HS-5 (cell line): ENCODE measurements around the gene NEK6.
"Not testable (repeated sequence)": the region's sequence is repeated elsewhere in the genome, so short reads cannot be mapped to it uniquely, and the experiment has no call there.

ENCODE experiments used
- DNase-seq: peaks from one replicate; pipeline ENCODE4 v3.0.0-alpha.2; 2012; ENCODE audit warnings: low read depth

Gene NEK6

DNA sequence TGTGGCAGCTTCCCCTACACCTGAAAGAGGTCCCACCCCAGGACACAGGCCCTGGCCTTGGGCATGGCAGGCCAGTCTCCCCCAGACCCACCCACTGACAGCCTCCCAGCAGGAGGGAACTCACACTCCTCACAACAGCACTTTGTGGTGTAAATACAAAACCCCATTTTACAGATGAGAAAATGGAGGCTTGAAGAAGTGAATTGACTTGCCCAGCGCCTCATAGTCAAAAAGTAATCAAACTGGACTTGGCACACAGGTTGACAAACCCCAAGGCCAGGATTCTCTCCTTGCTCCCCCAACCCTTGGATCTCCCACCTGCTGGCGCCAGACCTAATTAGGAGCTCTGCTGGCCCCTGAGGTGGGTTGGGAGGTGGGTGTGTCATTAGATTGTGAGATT, 29.2 kb upstream of the NEK6 start:
- DNase-seq: no peak

DNA sequence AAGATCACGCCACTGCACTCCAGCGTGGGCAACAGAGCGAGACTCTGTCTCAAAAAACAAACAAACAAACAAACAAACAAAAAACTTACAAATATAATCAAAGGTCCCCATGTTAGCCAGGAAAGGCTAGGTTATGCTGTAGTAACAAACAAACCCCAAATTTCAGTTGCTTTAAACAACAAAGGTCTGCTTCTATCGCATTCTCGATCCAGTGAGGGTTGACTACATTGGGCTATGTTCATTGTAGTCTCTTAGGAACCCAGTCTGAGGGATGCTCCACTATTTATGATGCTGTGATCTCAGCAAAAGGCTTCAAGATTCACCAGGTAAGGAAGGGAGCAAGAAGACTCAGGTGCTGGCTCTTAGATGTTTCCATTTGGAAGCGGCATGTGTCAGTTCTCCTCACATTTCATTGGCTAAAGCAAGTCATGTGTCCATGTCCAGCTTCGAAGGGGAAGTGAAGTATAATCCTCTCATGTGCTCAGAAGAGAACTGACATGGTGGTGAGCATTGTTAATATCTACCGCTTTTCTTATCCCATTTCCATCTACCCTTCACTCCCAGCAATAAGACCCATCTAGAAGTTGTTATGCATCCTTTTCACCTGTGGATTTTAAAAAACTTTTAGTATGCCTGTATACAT, 26.5 kb upstream of the NEK6 start:
- no peak for DNase-seq

DNA sequence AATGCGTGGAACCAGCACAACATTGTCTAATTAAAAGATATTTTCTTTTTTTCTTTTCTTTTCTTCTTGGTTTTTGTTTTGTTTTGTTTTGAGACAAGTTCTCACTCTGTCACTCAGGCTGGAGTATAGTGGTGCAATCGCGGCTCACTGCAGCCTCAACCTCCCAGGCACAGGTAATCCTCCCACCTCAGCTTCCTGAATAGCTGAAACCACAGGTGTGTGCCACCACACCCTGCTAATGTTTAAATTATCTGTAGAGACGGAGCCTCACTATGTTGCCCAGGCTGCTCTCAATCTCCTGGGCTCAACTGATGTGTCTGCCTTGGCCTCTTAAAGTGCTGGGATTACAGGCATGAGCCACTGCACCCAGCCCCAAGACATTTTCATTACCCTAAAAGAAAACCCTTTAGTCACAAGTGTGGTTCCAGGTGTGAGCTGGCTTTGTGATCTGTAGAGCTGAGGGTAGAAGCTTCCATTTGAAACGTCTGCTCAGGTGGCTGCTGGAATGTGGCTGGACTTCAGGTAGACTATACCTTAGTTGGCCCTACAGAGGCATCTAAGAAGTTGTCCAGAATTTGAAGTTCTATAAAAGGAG, 19.1 kb upstream of the NEK6 start:
- DNase-seq: no peak

DNA sequence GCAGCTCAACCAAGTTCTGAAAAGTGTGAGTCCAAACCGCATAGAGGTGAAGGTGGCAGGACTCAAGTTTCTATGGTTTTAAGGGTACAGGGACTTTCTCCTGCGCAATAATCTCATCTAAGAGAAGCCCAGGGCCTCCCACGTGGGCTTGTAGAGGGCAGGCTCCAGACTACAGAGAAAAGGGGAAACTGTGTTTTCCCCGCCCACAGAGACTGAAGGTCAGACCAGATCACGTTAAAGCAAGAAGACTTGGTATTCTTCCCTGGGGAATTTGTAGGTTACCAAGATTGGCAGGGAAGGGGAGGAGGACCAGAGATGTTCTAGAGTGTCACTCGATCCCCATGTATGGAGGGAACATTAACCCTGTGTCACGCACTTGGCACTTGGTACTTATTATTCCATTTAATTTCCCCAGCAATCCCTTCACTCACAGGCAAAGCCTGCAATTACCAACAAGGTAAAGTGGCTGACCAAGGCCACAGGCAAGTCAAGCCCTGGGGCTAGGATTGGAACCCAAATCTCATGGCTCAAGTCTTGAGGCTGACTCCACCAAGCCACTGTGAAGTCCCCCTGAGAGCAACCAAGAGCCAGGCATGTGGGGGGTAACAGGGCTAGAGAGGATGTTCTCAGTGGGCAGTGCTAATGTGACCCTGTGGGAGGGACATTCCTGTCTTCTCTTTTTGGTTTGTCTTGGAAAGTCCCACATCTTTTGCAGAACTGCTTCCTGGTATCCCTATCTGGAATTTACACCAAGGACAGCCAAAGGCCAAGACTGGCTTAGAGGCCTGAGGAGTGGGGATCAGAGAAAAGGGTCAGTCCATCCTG, 18.3 kb upstream of the NEK6 start:
- DNase-seq: no peak

DNA sequence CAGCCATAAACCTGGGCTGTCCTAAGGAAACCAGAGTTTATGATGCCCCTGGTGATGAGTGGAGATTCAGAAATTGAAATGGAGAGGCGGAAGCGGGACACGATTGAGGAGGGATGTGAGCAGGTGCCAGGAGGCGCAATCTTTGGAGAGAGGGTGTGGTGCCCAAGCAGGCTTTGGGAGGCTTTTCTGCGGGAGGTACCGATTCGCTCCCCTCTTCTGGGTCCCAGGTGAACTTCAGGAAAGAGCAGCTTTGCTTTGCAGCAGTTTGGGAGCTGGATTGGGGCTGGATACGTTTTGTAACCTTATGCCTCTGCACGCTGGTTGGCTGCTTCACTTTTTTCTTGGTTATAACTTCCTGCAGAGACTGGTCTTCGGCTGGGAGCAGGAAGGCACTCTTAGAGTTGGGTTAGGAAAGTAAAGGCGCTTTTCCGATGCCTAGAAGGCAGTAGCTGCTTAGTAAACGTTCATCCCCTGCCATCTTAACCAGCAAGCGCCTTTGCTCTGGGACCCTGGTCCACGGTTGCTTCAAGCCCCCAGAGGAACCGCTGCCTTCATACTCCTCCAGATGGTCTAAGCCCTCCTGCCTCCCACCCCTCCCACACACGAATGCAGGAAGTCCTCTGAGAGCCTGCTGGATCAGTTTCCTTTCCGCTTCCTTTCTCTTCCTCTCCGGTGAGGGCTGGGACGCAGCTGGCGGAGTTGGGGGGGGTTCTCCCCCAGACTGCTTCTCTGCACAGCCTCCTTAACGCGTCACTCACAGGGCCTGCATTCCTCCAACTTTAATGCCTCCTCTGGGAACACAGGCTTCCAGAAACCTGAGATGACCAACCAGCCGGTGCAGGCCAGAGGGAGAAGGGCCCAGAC, 15.2 kb upstream of the NEK6 start:
- DNase-seq: no peak

DNA sequence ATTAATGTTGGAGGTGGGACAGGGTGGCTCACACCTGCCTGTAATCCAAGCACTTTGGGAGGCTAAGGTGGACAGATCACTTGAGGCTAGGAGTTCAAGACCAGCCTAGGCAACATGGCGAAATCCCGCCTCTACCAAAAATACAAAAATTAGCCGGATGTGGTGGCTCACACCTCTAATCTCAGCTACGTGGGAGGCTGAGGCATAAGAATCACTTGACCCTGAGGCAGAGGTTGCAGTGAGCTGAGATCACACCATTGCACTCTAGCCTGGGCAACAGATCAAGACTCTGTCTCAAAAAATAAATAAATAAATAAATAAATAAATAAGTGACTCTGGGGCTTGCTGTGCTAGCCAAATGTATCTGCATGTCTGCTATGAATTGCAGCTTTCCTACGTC, 10.4 kb upstream of the NEK6 start:
- not testable (repeated sequence) for DNase-seq

DNA sequence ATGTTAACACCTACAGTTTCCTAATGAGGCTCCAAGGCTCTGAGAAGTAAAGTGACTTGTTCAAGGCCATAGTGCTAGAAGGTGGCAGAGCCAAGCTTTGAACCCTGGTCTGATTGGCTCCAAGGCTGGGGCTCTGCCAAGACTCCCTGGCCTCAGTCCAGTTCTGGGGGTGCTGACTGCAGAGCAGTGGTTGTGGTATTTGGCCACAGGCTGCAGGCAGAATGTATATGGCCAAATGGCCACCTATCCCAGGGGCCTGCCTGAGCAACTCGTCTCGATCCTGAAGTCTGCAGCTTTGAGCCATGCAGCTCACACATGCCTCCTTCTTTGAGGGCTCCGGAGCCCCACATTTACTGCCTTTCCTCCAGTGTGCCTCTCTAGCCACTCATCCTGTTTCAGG, 9.7 kb upstream of the NEK6 start:
- no peak for DNase-seq

DNA sequence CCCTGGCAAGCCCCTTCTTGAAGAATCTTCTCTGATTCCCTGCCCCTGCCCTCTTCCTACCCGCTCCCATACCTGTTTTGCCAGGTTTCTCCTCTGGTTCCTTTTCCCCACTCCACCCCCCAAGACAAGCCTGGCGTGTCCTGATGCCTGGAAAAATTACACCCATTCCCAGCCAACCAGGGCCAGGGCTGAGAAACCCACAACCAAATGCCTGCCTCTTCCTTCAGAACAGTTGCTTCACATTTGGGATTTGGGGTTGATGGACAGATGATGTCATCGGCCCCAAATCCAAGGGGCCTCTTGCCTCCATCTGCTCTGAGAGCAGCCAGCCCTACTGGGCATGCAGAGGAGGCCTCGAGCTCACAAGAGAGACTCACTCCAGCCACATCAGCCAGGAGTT, 8.8 kb upstream of the NEK6 start:
- no peak for DNase-seq

DNA sequence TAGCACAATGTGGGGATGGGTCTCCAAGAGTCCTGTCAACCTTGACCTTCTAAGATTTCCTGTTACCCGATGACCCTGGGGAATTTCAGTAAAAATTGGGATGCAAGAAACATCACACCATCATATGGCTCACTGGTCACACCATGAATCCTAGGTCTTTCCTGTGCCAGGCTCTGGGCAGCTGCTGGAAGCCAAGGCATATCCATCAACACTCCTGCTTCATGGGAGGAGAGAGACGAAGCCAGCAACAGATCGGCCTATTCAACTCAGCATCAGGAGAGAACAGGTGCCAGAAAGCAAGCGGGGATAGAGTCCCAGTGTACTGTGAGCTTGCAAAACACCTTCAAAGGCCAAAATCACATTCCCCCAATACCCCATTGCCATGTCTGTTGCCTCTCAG, 6.5 kb upstream of the NEK6 start:
- DNase-seq: no peak

DNA sequence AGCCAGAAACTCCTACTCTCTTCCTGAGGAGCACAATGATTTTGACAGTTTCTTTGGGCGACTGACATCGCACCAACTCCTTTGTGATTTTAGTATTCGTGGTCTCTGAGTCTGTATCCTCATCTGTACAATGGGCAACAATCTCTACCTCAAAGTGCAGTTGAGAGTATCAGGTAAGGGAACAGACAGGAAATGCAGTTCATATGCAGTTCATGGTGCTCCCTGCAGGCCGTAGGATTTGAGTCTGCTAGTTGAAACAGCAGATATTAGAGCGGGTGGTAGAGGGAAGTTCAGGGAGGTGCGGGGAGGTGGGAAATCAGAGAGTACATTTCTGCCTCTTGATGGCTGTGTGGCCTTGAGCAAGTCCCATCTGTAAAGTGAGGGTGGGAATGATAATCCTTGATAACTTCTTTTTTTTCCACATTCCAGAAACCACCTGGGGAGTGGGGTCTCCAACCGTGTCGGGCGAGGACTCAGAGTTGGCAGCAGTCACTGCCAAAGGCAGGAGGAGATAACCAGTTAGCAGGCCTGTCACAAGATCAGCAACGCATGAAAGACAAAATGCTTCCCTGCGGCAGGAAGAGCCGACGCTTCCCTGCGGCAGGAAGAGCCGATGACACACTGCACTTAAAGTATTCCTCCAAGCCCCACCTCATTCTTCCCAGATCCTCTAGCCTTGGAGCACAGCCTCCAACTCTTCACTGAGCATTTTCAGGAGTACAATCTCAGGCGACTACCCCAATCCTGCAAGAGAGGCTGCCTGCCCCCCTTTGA, 6.0 kb upstream of the NEK6 start:
- DNase-seq: no peak

DNA sequence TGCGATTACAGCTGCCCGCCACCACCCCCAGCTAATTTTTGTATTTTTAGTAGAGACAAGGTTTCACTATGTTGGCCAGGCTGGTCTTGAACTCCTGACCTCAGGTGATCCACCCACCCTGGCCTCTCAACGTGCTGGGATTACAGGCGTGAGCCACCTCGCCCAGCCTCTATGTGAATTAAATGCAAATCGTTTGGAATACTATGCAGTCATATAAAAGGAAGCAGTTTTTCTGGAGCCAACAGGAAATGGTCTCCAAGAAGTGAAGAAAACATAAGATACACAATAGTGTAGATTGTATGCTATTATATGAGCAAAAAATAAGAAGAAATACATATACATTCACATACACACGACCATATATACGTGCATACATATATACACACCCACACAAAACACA, 4.9 kb upstream of the NEK6 start:
- not testable (repeated sequence) for DNase-seq

DNA sequence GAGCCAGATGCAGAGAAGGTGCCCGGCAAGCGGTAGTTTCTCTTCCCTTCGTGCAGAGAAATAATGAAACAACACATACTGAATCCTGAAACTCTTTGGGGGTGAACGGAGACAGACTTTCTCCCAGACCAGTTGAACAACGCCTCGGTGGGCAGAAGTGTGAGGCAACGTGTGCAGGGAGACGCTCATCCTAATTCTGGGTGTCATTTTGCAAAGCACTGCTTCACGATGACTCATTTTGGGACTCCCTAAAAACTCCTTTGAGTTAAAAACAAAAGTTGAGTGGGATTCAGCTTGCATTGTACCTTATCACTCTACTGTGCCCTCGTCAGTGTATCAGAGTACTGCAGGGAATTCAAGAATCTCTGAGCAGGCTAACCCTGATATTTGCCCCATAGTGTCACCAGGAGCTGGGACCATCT, 3.5 kb upstream of the NEK6 start:
- DNase-seq: no peak

DNA sequence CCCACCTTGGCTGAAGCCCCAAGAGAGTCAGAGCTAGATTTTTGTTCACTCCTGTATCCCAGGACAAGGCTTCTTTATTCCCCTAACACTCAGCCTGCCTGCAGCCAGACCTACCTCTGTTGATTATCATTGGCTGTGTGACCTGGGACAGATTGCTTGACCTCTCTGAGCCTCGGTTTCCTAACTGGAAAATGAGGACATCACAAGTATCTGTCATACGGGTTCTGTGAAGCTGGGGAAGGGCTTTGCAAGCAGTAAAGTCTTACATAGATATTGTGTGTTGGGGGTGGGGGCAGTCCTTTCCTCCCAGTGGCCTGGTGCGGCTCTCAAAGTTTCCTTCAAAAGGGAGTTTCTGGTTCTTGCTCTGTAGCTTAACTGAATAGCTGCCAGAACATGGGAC, 2.5 kb upstream of the NEK6 start:
- DNase-seq: no peak

DNA sequence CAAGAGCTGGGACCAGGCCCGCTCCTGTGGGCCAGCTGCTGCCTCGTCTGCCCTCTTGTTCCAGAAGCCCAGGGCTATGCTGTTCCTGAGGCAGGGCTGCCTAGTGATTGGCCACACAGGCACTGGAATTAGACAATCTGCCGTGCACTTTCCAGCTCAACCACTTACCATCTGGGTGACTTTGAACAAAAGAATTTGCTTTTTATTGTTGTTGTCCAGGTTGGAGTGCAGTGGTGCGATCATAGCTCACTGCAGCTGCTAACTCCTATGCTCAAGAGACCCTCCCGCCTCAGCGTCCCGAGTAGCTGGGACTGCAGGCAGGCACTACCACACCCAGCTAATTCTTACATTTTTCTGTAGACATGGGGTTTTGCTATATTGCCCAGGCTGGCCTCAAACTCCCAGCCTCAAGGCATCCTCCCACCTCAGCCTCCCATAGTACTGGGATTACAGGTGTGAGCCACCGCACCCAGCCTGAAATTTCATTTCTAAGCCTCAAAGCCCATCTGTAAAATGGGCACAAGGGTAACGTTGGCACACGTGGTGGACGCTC, 1.2 kb upstream of the NEK6 start:
- no peak for DNase-seq

DNA sequence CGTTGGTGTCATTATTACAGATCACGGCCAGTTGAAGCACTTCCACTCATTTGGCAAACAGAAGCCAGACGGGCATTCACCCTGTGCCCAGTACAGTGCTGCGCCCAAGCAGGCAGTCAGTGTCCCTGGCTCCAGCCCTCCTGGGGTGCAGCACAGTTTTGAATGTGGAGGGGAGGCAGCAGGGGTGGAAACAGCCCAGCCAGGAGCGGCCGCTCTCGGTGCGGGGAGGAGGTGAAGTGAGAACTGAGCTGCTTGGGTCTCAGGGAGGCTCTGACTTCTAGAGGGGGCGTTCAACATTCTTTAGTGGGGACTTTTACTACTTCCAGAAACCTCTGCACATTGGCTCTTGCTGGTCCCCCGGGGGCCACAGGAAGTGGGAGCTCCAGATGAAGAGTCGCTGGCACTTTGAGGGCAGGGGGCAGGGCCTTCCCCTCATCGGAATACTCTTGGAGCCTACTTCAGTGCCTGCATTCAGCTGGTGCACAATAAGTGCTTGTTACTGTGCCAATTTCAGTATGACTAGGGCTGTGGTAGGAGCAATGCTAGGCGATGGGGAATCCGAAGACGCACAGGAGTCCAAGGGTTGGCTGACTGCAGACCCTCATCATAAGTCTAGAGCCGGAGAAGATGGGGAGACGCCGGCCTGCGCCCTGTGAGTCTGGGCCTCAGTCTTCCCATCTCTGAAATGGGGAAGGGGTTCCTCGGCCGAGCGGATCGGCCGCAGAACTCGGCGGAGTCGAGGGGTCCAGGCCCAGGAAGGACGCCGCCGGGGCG, 492 bp upstream of the NEK6 start:
- no peak for DNase-seq

DNA sequence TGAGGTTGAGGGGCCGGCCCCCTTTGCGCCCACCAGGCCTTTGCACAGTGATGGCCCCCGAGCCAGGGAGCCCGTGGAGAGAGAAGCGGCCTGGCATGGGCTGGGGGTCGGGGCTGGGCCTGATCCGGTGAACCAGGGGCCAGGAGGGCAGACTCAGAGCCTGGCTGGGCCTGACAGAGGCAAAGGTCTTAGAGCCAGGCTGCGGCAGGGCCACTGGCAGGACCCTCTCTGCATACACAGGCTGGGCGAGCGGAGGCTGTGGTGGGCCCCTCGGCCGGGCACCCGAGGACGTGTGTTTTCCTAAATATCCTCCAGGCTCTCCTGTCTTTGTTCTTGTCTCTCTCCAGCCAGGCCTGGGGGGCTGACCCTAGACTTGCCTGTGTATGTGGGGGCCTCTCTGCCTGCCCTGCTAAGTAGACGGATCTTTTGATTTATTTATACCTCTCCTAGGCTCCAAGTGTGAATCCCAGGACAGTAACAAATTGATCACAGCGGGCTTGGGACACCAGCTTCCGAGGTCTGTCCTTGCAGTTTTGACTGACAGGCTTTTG, 933 bp downstream of the NEK6 start:
- no peak for DNase-seq

DNA sequence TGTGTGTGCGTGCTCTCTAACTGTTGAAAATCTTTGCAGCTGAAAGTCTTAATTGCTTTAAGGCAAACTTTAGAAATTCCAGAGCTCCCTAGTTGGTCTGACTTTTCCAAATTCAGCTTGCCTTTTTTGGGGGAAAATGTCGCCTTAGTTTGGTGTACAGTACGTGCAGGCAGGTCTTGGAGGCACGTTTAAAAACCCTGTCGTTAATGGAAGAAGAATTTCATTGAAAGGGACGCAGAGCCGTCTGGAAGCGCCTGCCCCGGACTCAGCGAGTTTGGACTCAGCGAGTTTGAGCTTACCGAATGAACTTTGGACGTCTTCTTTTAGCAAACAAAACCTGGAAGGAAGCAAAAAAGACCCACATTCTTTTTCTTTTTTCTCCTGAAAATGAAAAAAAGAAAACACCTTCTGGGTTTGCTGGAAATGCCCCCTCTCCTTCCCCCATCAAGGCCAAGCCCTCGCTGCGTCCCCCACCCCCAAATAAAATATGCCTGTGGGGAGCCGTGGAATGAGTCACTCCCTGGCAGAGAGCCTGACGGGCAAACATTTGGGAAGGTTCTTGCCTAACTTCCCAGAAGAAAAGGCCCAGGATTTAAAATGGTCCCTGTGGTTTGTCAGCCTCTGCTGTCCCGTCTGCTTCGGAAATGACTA, 1.5 kb downstream of the NEK6 start:
- DNase-seq: peak; percentile 90

DNA sequence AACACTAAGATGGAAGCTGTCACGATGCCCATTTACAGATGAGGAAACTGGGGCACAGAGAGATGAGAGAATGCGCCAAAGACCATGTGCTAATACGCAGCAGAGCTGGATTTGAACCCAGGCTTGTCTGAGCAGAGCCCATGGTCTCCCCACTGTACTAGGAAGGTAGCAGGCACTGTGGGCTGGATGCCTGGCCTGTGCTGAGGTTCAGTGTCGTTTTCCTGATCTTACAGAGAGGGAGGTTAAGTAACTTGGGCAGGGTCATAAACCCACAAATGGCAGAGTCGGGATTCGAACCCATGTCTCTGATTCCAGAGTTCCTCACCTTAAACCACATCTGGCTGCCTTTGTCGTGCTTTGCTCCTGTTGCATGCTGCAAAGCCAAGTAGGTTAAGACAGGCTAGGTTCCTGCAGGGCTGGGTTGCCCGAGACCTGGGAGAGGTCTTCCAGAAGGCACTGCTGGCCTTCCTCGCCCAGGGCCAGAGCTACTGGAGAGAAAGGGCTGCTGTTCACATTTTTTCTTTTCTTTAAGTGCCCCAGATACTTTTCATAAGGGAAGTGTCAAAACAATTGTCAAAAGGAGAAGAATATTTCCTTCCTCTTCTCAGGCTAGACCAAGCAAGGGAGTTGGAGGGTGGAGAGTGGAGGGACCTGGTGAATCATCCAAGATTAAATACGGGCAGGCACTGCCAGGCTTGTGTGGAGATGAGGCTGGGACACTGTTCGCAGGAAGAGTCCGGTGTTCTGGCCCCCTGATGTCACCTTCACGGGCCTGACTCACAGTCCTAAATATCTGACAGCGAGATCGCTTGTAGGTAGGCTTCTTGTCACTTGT, 3.2 kb downstream of the NEK6 start:
- DNase-seq: no peak
